ENCODE measurements around the gene USF2. TPM values are rescaled to one million over a fixed set of nuclear protein-coding genes. Genes with fewer than 3 reads are reported as not detected.

Gene USF2
- polyA plus RNA-seq, 1 donor from 2014 or later, result 107 TPM

DNA sequence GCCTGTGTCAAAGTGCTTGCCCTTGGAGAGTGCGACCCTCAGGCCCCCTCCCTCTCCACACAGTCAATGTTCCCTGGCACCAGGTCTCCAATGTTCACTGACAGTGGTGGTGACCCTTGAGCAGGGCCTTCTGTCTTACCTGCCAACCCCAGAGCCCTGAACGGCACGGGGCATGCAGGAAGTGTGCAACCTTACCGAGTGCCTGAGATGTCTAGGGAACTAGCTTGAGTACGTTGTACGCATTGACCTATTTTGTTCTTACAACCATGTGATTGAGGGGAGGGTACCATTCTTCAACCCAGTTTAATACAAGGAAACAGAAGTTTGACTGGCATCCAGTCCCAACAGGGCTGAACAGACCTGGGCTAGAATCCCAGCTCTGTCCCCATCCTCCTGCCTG is 36.4 kb downstream of the USF2 start:
- Histone ChIP-seq H3F3A (ENCODE audit: insufficient read depth, low read length, poor library complexity, severe bottlenecking) (no peaks in the 10 kb centered on the region), H3K36me3 (ENCODE audit: insufficient read depth, low read length) (no peaks in the 10 kb centered on the region), H3K4me2 (ENCODE audit: low read length) (no peak overlapping the region), H3K9ac (ENCODE audit: low read length) (no peak overlapping the region), H3K9me3 (ENCODE audit: low read length) (no peaks in the 10 kb centered on the region), H3K27ac (ENCODE audit: low read length) (no peak overlapping the region), H3K79me2 (replicated peaks; ENCODE audit: insufficient read depth, low read length) (no peaks in the 10 kb centered on the region), H4K20me1 (ENCODE audit: insufficient read depth) (no peaks in the 10 kb centered on the region), H3K27me3 (ENCODE audit: insufficient read depth, low read depth, low read length) (no peaks in the 10 kb centered on the region), H3K4me3 (ENCODE audit: low read length) (no peak overlapping the region), H3K9me2 (ENCODE audit: insufficient read depth, low read length) (no peaks in the 10 kb centered on the region), H2AFZ (ENCODE audit: low read depth, low read length) (no peak overlapping the region)
- TF ChIP-seq EZH2 (IDR thresholded peaks at IDR 0.05; ENCODE audit: borderline replicate concordance, insufficient read depth, low read length, poor library complexity, severe bottlenecking) (no peak), RAD21 (conservative IDR thresholded peaks at IDR 0.05) (no peak), TAF1 (IDR thresholded peaks at IDR 0.05; ENCODE audit: low read depth) (no peak), EP300 (conservative IDR thresholded peaks at IDR 0.05; ENCODE audit: poor library complexity, severe bottlenecking) (no peak), MXI1 (conservative IDR thresholded peaks at IDR 0.05; ENCODE audit: poor library complexity, severe bottlenecking) (no peak), POLR2AphosphoS5 (IDR thresholded peaks at IDR 0.05) (no peak), SMC3 (conservative IDR thresholded peaks at IDR 0.05; ENCODE audit: poor library complexity) (no peak)
- TF ChIP-seq, protein P1, sequence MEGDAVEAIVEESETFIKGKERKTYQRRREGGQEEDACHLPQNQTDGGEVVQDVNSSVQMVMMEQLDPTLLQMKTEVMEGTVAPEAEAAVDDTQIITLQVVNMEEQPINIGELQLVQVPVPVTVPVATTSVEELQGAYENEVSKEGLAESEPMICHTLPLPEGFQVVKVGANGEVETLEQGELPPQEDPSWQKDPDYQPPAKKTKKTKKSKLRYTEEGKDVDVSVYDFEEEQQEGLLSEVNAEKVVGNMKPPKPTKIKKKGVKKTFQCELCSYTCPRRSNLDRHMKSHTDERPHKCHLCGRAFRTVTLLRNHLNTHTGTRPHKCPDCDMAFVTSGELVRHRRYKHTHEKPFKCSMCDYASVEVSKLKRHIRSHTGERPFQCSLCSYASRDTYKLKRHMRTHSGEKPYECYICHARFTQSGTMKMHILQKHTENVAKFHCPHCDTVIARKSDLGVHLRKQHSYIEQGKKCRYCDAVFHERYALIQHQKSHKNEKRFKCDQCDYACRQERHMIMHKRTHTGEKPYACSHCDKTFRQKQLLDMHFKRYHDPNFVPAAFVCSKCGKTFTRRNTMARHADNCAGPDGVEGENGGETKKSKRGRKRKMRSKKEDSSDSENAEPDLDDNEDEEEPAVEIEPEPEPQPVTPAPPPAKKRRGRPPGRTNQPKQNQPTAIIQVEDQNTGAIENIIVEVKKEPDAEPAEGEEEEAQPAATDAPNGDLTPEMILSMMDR (IDR thresholded peaks at IDR 0.05; ENCODE audit: poor library complexity, severe bottlenecking), result no peak
- TF ChIP-seq, protein P2, sequence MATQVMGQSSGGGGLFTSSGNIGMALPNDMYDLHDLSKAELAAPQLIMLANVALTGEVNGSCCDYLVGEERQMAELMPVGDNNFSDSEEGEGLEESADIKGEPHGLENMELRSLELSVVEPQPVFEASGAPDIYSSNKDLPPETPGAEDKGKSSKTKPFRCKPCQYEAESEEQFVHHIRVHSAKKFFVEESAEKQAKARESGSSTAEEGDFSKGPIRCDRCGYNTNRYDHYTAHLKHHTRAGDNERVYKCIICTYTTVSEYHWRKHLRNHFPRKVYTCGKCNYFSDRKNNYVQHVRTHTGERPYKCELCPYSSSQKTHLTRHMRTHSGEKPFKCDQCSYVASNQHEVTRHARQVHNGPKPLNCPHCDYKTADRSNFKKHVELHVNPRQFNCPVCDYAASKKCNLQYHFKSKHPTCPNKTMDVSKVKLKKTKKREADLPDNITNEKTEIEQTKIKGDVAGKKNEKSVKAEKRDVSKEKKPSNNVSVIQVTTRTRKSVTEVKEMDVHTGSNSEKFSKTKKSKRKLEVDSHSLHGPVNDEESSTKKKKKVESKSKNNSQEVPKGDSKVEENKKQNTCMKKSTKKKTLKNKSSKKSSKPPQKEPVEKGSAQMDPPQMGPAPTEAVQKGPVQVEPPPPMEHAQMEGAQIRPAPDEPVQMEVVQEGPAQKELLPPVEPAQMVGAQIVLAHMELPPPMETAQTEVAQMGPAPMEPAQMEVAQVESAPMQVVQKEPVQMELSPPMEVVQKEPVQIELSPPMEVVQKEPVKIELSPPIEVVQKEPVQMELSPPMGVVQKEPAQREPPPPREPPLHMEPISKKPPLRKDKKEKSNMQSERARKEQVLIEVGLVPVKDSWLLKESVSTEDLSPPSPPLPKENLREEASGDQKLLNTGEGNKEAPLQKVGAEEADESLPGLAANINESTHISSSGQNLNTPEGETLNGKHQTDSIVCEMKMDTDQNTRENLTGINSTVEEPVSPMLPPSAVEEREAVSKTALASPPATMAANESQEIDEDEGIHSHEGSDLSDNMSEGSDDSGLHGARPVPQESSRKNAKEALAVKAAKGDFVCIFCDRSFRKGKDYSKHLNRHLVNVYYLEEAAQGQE (IDR thresholded peaks at IDR 0.05; ENCODE audit: borderline replicate concordance), result no peak

DNA sequence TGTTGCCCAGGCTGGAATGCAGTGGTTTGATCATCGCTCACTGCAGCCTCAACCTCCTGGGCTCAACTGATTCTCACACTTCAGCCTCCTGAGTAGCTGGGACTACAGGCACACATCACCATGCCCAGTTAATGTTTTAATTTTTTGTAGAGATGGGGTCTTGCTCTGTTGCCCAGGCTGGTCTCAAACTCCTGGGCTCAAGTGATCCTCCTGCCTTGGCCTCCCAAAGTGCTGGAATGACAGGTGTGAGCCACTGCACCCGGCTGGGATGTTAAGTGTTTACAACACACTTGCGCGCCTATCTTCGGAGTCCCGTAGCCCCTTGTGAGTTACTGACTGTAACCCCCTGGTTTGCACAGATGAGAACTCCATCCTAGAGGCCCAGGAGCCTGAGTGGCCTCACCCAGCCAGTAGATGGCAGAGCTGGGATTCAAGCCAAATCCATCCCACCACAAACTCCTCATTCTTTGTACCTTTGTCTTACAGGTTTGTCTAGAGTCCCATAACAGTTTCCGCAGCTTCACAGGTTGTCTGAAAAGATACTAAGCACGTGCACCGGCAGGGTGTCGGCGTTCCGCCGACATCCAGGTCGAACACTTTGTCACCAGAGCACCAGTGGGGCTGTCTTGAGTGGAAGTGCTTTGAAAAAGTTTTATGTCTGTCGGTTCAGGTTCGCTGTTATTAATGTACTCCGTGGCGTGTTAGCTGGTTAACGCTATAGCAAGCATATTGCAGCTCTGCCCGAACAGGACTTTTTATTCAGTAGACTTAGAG is 37.9 kb downstream of the USF2 start:
- no peaks in the 10 kb centered on the region for H3K79me2 ChIP-seq (replicated peaks; ENCODE audit: insufficient read depth, low read length)
- H3K27me3 ChIP-seq (ENCODE audit: insufficient read depth, low read depth, low read length), result no peaks in the 10 kb centered on the region
- no peak for TF ChIP-seq SMC3 (conservative IDR thresholded peaks at IDR 0.05; ENCODE audit: poor library complexity)
- TF ChIP-seq, protein P2 (IDR thresholded peaks at IDR 0.05; ENCODE audit: borderline replicate concordance), result no peak
- no peak for TF ChIP-seq EZH2 (IDR thresholded peaks at IDR 0.05; ENCODE audit: borderline replicate concordance, insufficient read depth, low read length, poor library complexity, severe bottlenecking)
- TF ChIP-seq RAD21 (conservative IDR thresholded peaks at IDR 0.05), result no peak
- no peak for TF ChIP-seq POLR2AphosphoS5 (IDR thresholded peaks at IDR 0.05)
- no peak for TF ChIP-seq MXI1 (conservative IDR thresholded peaks at IDR 0.05; ENCODE audit: poor library complexity, severe bottlenecking)
- H3K4me2 ChIP-seq (ENCODE audit: low read length), result no peak overlapping the region
- no peaks in the 10 kb centered on the region for H3K36me3 ChIP-seq (ENCODE audit: insufficient read depth, low read length)
- H4K20me1 ChIP-seq (ENCODE audit: insufficient read depth), result no peaks in the 10 kb centered on the region
- no peak overlapping the region for H3K27ac ChIP-seq (ENCODE audit: low read length)
- H2AFZ ChIP-seq (ENCODE audit: low read depth, low read length), result no peak overlapping the region
- H3K9ac ChIP-seq (ENCODE audit: low read length), result no peak overlapping the region
- H3K4me3 ChIP-seq (ENCODE audit: low read length), result no peak overlapping the region
- H3K9me2 ChIP-seq (ENCODE audit: insufficient read depth, low read length), result no peaks in the 10 kb centered on the region
- no peaks in the 10 kb centered on the region for H3F3A ChIP-seq (ENCODE audit: insufficient read depth, low read length, poor library complexity, severe bottlenecking)
- H3K9me3 ChIP-seq (ENCODE audit: low read length), result no peaks in the 10 kb centered on the region

Measured in neural cell (in vitro differentiated cells).